Measurements from ENCODE around the gene ASCL2.
"Not testable (repeated sequence)": the region's sequence is repeated elsewhere in the genome, so short reads cannot be mapped to it uniquely, and the experiment has no call there.

ASCL2 gene

DNA sequence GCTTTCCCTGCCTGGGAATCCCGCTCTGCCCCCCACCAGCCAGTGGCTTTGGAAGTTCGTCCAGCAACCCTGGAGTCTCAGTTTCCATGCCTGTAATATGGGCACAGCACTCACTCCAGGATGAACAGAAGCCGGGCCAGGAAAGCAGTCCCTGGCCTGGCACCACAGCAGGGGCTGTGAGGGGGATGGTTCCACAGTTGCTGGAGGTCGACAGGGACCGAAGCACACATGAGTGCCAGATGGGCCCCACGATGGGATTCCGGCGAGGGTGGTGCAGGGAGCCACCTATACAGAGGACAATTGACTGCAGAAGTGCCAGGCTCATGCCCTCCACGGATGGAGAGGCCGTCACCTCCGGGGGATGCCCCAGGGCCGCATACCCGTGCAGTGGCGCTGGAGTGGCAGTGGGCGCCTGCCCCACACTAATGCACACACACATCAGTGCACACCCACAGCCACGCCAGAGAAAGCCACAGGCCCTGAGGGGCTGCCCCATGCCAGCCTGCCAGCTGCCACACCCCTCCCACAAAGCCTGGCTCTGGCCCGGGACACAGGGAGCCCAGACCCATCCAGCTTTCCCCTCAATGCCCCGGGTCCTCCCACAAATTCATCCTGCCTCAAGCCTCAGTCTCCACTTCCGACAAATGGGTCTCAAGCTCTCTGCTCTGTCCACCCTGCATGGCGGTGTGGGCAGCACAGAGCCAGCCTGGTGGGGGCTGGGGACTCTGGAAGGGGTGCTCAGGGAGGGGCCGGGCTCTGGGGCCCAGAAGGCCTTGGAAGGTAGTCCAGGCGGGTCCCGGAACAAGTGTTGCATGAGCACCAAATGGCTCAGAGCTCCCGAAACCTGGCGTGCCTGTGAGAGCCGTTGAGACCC is 9.7 kb downstream of the ASCL2 start:
- DNase-seq (ENCODE audit: low read depth), result no peak

DNA sequence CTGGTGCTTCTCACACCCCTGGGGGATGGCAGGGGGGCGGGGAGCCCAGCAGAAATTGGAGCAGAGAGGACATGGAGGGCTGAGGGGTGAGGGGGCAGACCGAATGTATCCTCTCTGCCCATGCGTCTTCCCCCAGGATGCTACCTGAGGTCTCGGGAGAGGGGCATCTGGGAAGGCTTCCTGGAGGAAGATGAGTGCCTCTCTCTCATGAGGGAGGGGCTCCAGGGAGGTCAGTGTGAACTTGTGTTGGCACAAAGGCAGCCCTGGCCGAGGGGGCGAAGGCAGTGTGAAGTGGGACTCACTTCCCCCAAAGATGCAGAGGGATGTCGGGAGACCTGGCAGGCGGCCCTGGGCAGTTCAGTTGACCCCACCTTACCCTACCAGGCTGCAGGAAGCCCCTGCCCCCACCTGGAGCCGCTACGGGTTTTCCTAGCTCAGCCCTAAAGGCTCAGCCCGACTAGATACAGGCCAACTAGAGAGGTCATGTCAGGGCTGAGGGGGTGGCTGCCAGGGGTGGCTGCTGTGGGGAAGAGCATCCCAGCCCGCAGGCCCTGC is 10.4 kb downstream of the ASCL2 start:
- DNase-seq (ENCODE audit: low read depth), result no peak

DNA sequence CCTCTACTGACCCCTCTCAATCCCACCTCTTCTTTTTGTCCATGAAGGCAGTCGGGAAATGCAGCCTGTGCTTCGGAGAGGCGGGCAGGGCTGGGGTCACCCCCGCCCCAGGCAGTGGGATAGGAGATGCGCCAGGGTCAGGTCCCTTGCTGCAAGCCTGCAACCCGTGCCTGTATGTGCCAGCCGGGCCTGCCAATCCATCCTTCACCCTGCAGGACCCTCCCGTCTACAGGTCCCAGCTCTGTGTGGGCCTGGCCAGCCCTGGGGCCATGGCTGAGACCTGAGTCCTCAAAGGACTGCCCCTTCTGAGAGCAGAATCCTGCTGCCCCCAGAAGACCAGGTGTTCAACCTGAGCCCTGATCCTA is 10.9 kb downstream of the ASCL2 start:
- DNase-seq (ENCODE audit: low read depth), result no peak

DNA sequence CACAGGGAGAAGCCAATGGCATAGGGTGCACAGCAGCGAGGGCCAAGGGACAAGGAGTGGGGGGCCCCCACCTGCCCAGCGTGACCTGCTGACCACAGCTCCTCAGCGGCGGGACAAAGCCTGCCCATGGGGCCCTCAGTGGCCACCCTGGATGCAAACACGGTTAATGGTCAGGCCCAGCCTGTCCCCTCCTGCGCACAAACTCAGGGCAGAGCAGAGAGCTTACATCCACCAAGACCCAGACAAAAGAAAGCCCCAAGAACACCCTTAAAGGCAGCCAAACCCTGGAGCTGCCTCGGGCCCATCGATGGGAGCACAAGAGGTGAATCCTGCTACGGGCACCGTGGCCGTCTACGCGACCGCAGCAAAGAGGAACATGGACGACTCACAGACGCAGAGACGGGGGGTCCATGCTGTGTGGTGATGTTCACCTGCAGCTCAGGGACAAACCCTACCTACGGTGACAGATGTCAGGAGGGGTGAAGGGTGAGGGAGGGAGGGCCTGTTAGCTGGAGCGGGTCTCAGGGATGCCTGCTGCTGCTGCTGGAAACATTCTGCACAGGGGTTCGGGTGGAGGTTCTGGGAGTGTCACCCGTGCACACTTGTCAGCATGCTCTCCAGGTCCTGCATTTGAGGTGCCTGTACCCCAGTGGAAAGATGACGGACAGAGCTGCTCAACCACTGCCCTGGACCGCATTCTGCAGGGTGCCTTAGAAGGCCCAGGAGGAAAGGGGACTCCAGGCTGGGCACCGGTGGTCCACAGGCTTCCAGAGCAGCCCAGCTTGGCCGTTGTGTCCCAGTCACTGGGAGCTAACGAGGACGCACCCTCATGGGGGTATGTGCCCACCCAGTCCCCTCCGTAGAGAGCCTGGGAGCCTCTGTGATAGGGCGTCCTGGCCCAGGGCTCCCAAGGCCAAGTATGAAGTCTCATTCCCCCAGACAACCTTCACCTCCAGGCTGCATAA is 11.6 kb downstream of the ASCL2 start:
- DNase-seq (ENCODE audit: low read depth), result no peak

DNA sequence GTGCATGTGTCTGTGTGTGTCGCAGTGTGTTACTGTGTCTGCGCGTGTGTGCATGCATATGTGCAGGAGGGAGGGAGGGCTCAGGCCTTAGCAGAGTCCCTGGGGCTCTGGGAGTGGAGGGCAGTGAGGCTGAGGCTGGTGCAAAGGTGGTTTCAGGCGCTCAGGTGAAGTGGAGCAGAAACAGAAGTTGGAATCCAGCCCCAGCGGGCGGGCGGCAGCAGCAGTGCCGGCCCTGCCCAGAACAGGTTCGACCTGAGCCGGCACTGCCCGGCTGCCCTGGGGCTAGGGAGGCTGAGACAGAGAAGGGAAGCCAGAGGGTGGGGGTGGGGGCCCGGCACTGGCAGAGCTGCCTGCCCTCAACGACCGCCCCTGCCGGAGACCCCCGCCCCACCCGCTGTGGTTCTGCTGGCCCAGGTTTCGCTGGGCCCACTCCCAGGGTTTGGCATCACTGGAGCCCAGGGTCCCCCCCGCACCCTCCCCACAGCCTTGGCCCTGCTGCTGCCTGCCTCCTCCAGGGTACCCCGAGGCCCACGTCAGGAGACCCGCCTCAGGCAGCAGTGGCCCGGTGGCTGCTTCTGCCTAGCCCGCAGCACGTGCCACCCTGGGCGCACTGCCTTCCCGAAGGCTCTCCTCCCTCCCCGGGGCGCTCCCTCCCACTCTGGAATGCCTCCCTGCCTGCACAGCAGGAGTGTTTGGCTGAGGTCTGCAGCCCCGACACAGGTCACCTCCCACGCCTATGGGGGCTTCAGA is 13.3 kb downstream of the ASCL2 start:
- DNase-seq (ENCODE audit: low read depth), result no peak

DNA sequence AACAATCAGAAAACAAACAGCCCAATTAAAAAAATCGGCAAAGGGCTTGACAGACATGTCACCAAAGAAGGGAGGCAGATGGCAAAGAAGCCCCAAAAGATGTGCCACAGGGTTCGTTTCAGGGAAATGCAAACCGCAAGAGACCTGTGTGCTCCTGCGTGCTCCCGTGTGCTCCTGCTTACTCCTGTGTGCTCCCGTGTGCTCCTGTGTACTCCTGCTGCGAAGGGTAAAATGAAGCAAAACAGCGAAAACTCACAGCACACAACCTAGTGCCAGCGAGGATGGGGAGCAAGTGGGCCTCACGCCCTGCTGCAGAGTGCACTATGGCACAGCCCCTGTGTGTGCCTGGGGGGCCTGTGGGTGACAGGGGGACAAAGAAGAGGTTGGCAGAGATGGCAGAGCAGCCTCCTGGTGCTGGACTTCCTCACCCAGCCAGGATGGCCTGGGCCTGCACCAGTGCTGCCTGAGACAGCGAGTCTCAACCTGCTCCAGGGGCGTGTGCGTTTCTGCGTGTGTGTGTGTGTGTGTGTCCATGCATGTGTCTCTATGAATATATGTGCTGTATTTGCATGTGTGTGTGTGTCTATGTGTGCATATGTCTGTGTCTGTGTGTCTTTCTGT is 14.0 kb downstream of the ASCL2 start:
- no peak for DNase-seq (ENCODE audit: low read depth)

DNA sequence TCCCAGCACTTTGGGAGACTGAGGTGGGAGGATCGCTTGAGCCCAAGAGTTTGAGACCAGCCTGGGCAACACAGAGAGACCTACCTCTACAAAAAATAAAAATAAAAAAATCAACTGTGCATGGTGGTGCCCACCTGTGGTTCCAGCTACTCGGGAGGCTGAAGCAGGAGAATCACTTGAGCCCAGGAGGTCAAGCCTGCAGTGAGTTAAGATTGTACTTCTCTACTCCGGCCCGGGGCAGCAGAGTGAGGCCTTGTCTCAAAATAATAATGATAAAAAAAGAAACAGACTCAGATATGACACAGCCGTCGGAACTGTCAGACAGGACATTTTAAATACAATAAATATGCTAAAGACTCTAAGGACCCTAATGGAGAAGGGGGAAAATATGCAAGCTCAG is 18.4 kb downstream of the ASCL2 start:
- DNase-seq (ENCODE audit: low read depth), result no peak

DNA sequence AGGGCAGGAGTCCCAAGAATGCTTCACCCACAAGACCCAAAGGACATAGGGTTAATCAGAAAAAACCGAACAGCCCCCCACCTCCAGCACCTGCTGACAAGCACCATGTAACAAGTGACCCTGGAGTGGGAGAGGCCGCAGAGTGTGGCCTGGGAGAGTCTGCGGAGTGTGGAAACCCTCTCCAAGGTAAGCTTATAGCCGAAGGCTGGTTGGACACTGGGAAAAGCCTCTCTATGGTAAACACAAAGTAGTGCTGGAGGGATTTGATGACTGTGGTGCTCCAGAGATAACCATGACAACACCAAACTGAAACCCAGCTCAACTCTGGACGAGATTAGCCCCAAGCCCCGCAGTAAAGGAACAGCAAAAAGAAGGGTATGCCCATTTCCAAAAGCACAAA is 19.2 kb downstream of the ASCL2 start:
- DNase-seq (ENCODE audit: low read depth), result no peak

DNA sequence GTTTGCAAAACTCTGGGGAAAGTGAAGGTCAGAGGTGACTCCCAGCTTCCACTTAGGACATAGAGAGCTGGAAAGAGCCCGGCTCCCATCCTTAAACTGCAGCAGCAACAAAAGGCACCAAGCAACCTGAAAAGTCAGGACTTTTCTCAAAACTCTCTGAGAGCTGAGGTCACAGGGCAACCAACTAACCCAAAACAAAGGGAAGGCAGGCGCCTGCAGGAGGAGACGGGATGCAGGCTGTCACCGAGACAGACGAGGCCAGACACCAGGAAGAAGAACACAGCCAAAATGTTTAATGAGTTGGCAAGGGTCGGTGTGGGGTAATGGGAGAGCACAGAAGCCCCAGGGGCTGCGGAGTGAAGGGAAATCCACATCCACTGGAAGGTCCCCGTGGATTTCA is 19.9 kb downstream of the ASCL2 start:
- no peak for DNase-seq (ENCODE audit: low read depth)

DNA sequence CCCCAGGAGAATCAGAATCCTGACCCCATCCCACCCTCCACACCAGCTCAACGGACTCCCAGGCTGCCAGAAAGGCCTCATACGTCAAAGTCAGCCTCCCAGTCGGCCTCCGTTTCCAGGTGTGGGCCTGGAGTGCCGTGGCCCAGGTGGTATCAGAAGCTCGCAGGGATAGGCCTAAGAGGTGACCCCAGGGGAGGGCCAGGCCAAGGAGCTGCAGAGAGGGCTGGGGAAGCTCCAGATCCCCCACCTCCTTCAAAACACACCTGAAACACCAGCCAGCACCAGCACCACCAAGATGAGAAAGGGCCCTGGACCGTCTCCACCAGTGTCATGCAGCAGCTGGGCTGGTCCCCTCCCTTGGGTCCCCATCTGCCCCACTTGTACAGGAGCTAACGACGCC is 20.3 kb downstream of the ASCL2 start:
- no peak for DNase-seq (ENCODE audit: low read depth)

DNA sequence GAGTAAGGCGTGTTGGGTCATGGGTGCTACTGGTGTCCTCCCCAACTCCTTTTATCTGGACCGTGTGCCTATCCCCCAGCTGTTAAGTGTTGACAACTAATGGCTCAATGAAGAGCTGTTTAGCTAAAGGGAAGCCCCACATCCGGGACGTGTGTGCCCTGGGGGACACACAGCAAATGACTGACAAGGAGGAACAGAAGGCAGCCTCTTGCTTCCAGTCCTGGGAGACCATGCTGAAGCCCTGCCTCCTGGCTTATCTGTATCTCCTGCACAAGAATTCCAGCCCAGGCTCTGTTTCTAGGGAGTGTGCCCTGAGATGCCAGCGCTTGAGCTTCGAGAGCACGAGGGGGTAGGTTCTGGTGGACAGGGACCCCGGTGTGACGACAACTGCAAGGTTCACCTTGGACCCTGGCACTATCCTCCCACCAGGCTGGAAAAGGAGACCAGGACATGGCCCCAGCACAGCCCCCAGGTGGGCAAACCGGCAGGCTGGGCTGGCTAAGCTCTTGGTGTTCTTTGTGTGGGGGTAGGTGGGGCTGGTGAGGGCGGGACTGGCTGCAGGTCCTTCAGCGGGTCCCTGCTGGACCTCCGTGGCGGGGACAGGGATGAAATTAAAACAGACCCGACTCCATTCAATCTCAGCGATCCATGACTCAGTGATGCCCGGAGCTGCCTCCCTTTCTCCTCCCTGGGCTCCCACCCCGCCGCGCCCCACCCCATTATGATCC is 21.0 kb downstream of the ASCL2 start:
- no peak for DNase-seq (ENCODE audit: low read depth)

DNA sequence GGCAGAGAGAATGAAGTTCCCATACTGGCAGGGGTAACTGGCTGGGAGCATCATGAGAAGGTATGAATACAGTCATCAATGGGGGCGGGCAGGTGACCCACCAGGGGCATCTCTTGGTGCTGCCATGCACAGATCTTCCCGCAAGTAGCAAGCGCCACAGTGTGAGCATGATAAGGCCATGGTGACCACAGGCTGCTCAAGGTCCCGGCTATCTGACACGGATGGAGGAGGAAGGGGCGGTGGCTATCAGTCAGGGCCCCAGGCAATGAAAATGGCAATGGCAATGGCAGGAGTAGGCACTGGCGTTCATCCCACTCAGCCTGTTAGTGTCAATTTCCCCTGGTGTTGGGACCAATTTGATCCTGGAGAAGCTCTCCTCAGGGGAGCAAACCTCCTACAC is 21.6 kb downstream of the ASCL2 start:
- DNase-seq (ENCODE audit: low read depth), result no peak

DNA sequence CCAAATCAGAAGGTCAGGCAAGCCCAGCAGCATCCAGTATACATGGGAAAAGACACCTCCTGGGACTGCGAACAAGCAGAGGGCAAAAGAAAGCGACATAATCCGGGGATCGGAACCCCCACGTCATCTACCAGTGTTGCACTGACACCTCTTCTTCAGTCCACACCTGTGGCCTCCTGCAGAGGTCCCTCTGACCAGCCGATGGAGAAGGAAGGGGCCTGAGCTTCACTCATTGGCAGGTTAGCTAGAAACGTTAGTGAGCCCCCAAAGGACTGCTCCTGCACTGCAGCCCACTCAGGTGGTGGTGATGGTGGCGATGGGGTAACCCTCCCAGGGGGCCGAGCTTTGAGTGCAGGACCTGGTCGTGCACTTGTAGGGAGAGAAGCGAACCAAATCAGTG is 22.1 kb downstream of the ASCL2 start:
- no peak for DNase-seq (ENCODE audit: low read depth)

DNA sequence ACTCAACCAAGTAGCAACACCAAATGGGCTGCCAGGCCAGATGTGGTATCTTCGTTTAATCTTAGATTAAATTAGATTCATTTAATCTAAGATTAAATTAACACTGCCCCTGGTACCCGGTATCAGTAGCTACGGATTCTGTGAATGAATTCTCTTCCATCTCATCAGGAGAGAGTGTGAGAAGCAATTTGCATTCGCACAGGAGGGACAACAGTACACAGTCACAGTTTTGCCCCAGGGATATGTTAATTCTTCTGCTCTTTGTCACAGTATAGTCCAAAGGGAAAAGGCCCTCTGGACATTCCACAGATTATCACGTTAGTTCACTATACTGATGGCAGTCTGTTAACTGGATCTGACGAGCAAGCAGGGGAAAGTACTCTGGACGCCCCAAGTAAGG is 22.9 kb downstream of the ASCL2 start:
- DNase-seq (ENCODE audit: low read depth), result no peak

DNA sequence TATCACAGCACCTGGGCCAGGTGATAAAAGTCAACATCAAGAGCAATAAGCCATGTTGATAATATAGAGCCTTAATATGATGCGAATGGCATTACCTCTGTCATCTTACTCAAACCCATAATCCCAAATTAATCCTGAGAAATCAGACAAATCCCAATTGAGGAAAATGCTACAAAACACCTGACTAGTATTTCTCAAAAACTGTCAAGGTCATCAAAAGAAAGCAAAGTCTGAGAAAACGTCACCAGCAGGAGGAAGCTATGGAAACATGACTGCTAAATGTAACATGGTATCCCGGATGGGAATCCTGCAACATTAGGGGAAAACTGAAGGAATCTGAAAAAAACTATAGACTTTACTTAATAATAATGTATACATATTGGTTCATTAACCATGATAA is 29.6 kb downstream of the ASCL2 start:
- no peak for DNase-seq (ENCODE audit: low read depth)

DNA sequence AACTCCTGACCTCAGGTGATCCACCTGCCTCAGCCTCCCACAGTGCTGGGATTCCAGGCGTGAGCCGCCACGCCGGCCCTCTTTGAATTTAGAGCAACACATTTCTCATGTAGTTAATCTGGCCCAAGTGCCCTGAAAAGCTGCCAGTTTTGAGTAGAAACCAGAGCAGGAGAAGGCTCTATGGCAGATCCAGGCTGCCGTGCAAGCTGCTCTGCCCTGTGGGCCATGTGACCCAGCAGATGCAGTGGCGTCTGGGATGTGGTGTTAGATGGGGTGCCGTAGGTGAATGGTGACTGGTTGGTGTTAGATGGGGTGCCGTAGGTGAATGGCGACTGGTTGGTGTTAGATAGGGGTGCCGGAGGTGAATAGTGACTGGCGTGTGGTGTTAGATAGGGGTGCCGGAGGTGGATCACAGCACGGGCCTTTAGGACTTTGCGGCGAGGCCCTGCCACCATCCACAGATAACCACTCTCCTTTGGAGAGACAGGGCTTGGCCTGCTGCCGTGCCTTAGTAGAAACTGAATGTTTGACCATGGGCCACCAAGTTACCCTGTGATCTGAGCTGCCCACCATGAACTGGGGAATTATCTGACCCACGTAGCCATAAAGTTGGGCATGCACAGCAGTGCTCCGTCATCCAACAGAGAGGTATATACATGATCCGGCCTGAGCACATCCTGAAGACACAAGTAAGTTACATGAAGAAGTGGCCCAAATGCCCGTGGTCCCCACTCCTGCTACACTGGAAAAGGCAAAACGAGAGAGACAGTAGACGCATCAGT is 32.7 kb downstream of the ASCL2 start:
- DNase-seq (ENCODE audit: low read depth), result no peak

DNA sequence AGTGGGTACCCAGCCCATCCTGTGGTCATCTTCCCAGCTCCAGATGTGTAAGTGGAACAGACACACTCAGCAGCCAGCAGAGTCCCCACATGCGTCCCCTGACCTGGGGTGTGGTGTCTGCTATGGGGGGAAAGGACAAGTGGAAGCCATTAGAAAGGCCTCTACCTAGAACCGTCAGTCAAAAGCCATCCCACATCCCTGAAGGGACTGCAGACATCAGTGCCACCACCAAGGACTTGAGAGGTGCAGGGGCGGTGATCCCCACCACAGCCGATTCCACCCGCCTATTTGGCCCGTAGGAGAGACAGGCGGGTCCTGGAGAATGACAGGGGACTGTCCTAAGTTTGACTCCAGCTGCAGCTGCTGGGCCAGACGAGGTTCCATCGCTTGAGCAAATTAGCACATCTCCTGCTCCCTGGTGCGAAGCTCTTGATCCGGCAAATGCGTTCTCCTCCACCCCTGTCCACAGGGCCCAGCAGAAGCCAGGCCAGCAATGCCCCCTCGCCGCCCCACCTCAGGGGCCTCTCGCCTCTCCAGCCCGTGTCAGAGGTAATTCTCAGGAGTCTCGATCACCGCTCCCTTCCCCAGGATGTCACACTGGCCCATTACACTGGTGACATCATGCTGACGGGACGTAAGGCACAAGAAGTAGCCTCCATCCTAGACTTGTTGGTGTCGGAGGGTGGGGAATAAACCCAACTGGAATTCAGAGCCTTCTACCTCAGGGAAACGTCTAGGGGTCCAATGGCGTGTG is 33.8 kb downstream of the ASCL2 start:
- DNase-seq (ENCODE audit: low read depth), result not testable (repeated sequence)

DNA sequence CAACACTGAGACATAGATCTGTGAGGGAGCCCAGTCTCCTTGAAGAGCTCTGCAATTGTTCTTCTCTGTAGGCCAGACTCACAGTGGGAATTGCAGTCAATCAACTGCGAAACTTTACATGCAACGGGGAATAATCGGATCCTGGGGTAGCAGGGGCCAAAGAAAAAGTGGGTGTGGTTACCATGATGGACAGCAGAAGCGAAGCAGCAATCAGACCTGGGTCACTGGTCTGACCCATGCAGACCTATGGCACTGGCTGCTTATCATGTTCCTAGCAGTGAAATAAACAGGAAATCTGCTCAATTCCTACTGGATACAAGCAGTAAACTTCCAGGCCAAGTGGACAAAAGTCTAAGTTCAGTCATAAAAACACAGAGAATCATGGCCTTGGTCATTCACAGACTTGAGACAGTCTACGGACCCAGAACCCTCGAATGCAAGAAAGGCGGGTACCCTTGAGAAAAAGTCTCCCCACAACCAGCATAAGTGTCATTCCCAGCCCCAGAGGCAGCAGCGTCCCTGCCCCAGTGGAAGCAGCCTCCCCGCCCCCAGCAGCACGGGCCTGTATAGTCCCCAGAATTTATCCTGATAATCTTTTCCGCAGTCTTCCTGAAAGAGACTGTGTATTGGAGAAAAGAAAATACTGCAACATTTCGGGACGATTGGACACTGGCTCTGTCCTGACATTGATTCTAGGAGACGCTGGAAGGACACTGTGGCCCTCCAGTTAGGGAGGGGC is 34.6 kb downstream of the ASCL2 start:
- no peak for DNase-seq (ENCODE audit: low read depth)

DNA sequence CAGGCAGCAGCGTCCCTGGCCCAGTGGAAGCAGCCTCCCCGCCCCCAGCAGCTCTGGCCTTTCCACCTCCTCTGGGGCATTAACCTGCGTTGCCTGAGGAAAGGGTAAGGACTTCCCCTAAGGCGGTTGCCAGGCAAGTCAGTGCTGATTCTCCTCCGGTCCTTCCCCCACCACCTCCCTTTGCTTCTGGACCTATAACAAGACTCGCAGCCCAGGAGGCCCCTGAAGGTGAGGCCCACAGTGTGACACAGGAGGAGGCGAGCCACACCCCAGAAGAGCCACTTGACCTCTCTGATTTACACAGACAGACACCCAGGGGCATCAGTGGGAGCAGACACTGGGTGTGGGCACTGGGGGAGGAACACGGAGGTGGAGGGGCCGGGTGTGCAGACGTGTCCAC is 35.4 kb downstream of the ASCL2 start:
- no peak for DNase-seq (ENCODE audit: low read depth)
